Psoas muscle (tissue), 8 donors: ENCODE measurements around the gene PRPF19. TPM values are rescaled to one million over a fixed set of nuclear protein-coding genes. Genes with fewer than 3 reads are reported as not detected.

ENCODE experiments used
- ATAC-seq, 4 donors: fragments of 200-7000 bp; cut with Tn5 transposase; one replicate each; pipeline ENCODE4 v1.9.1; 2020; ENCODE audit warnings: moderate library complexity in 3 of 4, mild to moderate bottlenecking in 2 of 4
- DNase-seq, 2 donors: peaks; one replicate each; pipeline ENCODE4 v3.0.0-alpha.2; 2020
- H3K27ac ChIP-seq: fragments of 200-600 bp; one replicate; pipeline ENCODE4 v1.8.0; 2022
- H3K27me3 ChIP-seq, 3 donors: fragments of 200-600 bp in 1 of 3; one replicate each; pipeline versions ENCODE4 v1.6.1 to v1.8.0; 2013 to 2022; ENCODE audit warnings: low read length in 2 of 3, mild to moderate bottlenecking in 2 of 3, moderate library complexity in 1 of 3; ENCODE audit not compliant: insufficient read depth in 3 of 3
- H3K36me3 ChIP-seq, 2 donors: fragments of 200-600 bp in 1 of 2; one replicate each; pipeline versions ENCODE4 v1.6.1 to v1.8.0; 2013 to 2022; ENCODE audit warnings: low read depth in 1 of 2, mild to moderate bottlenecking in 1 of 2, moderate library complexity in 1 of 2; ENCODE audit not compliant: insufficient read depth in 1 of 2
- H3K4me1 ChIP-seq: fragments of 200-600 bp; one replicate; pipeline ENCODE4 v1.8.0; 2022
- H3K4me3 ChIP-seq: fragments of 200-600 bp; one replicate; pipeline ENCODE4 v1.8.0; 2022; ENCODE audit warnings: mild to moderate bottlenecking
- H3K9me3 ChIP-seq: fragments of 200-600 bp; one replicate; pipeline ENCODE4 v1.8.0; 2022
- CTCF ChIP-seq: fragments of 200-600 bp; IDR thresholded peaks from one replicate; pipeline ENCODE4 v1.8.0; 2022; ENCODE audit warnings: antibody characterized with exemption
- WGBS, 3 donors: extraction: QIAGEN DNeasy Blood & Tissue Kit; methylation state at CpG; one replicate each; pipeline versions ENCODE4 v1.1.6 to v1.1.7; 2013; 5-methylcytosine and 5-hydroxymethylcytosine counted together
- intact Hi-C, 2 donors: fragments of 100-400 bp; cut with DNase I; formaldehyde crosslinking; loops; one replicate each; pipeline versions ENCODE4 v1.11.0 to v1.14.2; 2022
- polyA plus RNA-seq, 3 donors: library from polyadenylated mRNA; stranded (reverse); fragments of 200-250 nt; gene quantifications; one replicate each; pipeline ENCODE4 v1.2.3, GENCODE V29; 2013
- total RNA-seq, 4 donors: library from RNA; stranded (reverse); fragmentation: NEBNext Ultra II Directional in 2 of 4; extraction: Animal tissue kit (Norgen Biotek cat#: 25700) in 2 of 4; gene quantifications; one replicate each; pipeline versions ENCODE4 v1.2.1 to v1.2.4, GENCODE V29; 2021 to 2023
- donor health status: healthy with polysubstance abuse.
- donor health status: DM: no; HTN: no; CAD: no; lungs with moderate emphysema.
- donor health status: Bipolar disorder and iron deficiency.
- donor health status: healthy.
- donor health status: DM: yes; HTN: yes; CAD: no.
- donor health status: DM: no; HTN: no; CAD: no.
- donor health status: DM: no; HTN: no; CAD: no.
- donor health status: DM: yes; HTN: yes; CAD: no.

The PRPF19 gene
- total and polyA plus RNA-seq, 7 donors = 45.7 to 109 (median 67.4) TPM

GRCh38 chr11:60855726-60856633, 50.4 kb downstream of the PRPF19 start, which contains the start of gene PTGDR2:
Gene PTGDR2 (minus strand): TSS chr11:60855950. CDS start chr11:60853722, 2,228 bp downstream.
- WGBS, 3 donors = 49 to 54% (median 51%) methylated on average over 14 of the region's 14 CpGs
- intact Hi-C loops = no loop called here
- DNase-seq (peak in 1 of 2 donors; percentile 39), ATAC-seq (no peak)
- Histone ChIP-seq H3K4me3 (peak within 1 kb of the TSS; percentile 34), H3K27ac (no peak within 1 kb of the TSS), H3K27me3 (no peaks in the 10 kb centered on the region), H3K36me3 (peaks cover 0 to 25% of the 10 kb centered on the region in 2 donors), H3K4me1 (no peaks in the 10 kb centered on the region), H3K9me3 (no peaks in the 10 kb centered on the region)
- no peak for TF ChIP-seq CTCF

- 37 to 54% (median 40%) methylated on average over 8 of the region's 8 CpGs for WGBS, 3 donors
- peak overlapping the region; percentile 34 for H3K4me3 ChIP-seq
- no peak overlapping the region for H3K27ac ChIP-seq
- H3K27me3 ChIP-seq = no peaks in the 10 kb centered on the region
- peak in 1 of 2 donors; percentile 23 for DNase-seq
- H3K9me3 ChIP-seq = no peaks in the 10 kb centered on the region
- H3K36me3 ChIP-seq = peaks cover 3 to 34% of the 10 kb centered on the region in 2 donors
- ATAC-seq = no peak
- TF ChIP-seq CTCF = no peak
- no peaks in the 10 kb centered on the region for H3K4me1 ChIP-seq
- intact Hi-C loops = no loop called here
These were observed 51.3 kb downstream of the PRPF19 start for GRCh38 chr11:60854847-60855725.

DNA sequence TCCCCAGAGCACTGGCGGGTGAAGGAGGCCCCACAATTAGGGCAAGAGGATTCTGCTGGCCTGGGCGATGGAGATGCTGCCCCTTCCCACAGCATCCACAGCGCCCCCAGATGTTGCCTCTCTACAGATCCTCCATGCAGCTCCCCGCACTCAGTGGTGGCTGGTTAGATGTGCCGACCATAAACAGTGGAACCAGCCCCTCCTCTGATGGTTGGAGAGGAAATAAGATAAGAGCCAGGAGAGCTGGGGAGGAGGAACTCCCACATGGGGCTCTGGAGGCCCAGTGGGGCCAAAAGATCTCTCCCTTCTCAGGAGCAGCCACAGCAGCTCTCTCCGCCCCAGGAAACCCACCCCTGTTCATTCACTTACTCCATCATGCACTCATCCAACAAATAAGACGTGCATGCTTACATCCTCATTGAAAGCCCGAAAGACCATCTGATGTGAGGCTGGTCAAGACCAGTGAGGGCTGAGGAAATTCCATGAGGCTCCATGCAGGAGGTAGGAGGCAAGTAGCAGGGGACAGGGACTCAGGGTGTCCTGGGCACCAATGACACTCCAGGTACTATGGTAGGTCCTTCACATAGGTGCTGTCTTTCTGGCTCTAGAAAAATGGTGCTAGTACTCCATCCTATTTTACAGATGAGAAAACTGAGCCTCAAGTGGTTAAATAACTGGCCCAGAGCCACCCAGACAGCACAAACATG, 52.1 kb downstream of the PRPF19 start:
- ATAC-seq (no peak), DNase-seq (peak in 1 of 2 donors; percentile 17)
- H3K27me3 ChIP-seq = no peaks in the 10 kb centered on the region
- TF ChIP-seq CTCF = no peak
- no peaks in the 10 kb centered on the region for H3K9me3 ChIP-seq
- peak overlapping the region; percentile 34 for H3K4me3 ChIP-seq
- H3K36me3 ChIP-seq = peaks cover 3 to 42% of the 10 kb centered on the region in 2 donors
- H3K27ac ChIP-seq = no peak overlapping the region
- H3K4me1 ChIP-seq = no peaks in the 10 kb centered on the region
- 77 to 87% (median 82%) methylated on average over 8 of the region's 8 CpGs for WGBS, 3 donors
- intact Hi-C loops = no loop called here
